Endothelial cell of umbilical vein (primary cell): ENCODE measurements around the gene ZP1. TPM values are rescaled to one million over a fixed set of nuclear protein-coding genes. Genes with fewer than 3 reads are reported as not detected.

Experiments
- BruUV-seq: library from RNA; stranded (reverse); fragments of 400-500 nt; replicated peaks from 2 replicates; lab custom pipeline; 2021; lab: Mats Ljungman, UMichigan
- CTCF ChIA-PET: fragments of 300-600, 350-600 bp; sonication (Branson Sonifier 250); formaldehyde crosslinking; loops from one replicate; lab custom pipeline; 2021; ENCODE audit warnings: antibody characterized with exemption, inconsistent platforms; lab: Charles Lee
- POLR2A ChIA-PET: fragments of 300-600, 350-600 bp; sonication (Branson Sonifier 250); formaldehyde crosslinking; loops from one replicate; lab custom pipeline; 2021; ENCODE audit warnings: antibody characterized with exemption, inconsistent platforms; lab: Charles Lee
- DNase-seq: peaks from one replicate; pipeline ENCODE4 v3.0.0-alpha.2; 2011; ENCODE audit warnings: low read depth, low spot score
- FAIRE-seq: peaks from 2 replicates; lab custom pipeline; 2011; peaks lifted over from hg19 to GRCh38; lab: Jason Lieb, UNC
- H2AFZ ChIP-seq: 2 replicates; pipeline ENCODE4 v1.6.0; 2012; ENCODE audit warnings: low read depth, low read length, control low read depth, inconsistent platforms
- H3K27ac ChIP-seq: 2 replicates; pipeline ENCODE4 v1.5.1; 2011; ENCODE audit warnings: low read depth, mild to moderate bottlenecking, control low read depth, low read length, moderate library complexity; ENCODE audit not compliant: insufficient read depth
- H3K27me3 ChIP-seq, 2 experiments: 2 replicates each; pipeline versions ENCODE4 v1.6.0 to v1.6.1; 2011; ENCODE audit warnings: low read length in 2 of 2, mixed read lengths in 1 of 2; ENCODE audit not compliant: control insufficient read depth in 2 of 2, insufficient read depth in 2 of 2
- H3K36me3 ChIP-seq, 2 experiments: 2 replicates in 1 of 2; 3 replicates in 1 of 2; pipeline ENCODE4 v1.5.1; 2011; ENCODE audit warnings: low read length in 2 of 2, mild to moderate bottlenecking in 1 of 2, moderate library complexity in 1 of 2; ENCODE audit not compliant: control insufficient read depth in 2 of 2, insufficient read depth in 2 of 2; ENCODE audit errors: extremely low read depth in 1 of 2
- H3K4me1 ChIP-seq: 3 replicates; pipeline ENCODE4 v1.5.1; 2011; ENCODE audit warnings: mild to moderate bottlenecking, low read length; ENCODE audit not compliant: control insufficient read depth, insufficient read depth; ENCODE audit errors: extremely low read depth
- H3K4me2 ChIP-seq: 2 replicates; pipeline ENCODE4 v1.6.1; 2011; ENCODE audit warnings: low read length, control low read depth, mixed read lengths; ENCODE audit not compliant: insufficient read depth
- H3K4me3 ChIP-seq, 3 experiments: fragments of 200-600 bp in 1 of 3; sonication (generic), shearing (Covaris generic) in 1 of 3; replicated peaks in 1 of 3; 2 replicates each; pipeline ENCODE4 v1.5.1; 2011 to 2016; ENCODE audit warnings: control low read depth in 3 of 3, low read length in 3 of 3, mild to moderate bottlenecking in 2 of 3, inconsistent platforms in 1 of 3, low read depth in 1 of 3, moderate library complexity in 1 of 3; ENCODE audit not compliant: insufficient read depth in 1 of 3
- H3K79me2 ChIP-seq: 2 replicates; pipeline ENCODE4 v1.6.0; 2012; ENCODE audit warnings: low read length, inconsistent platforms; ENCODE audit not compliant: control insufficient read depth, insufficient read depth
- H3K9ac ChIP-seq: replicated peaks from 2 replicates; pipeline ENCODE3; 2011; ENCODE audit warnings: low read length, control low read depth; ENCODE audit not compliant: insufficient read depth; ENCODE audit errors: extremely low read depth
- H3K9me1 ChIP-seq: replicated peaks from 3 replicates; pipeline ENCODE4 v1.6.0; 2011; ENCODE audit warnings: mild to moderate bottlenecking, low read length; ENCODE audit not compliant: control insufficient read depth, insufficient read depth; ENCODE audit errors: extremely low read depth
- H3K9me3 ChIP-seq: replicated peaks from 2 replicates; pipeline ENCODE4 v1.5.1; 2012; ENCODE audit warnings: low read length, inconsistent platforms; ENCODE audit not compliant: control insufficient read depth, insufficient read depth
- H4K20me1 ChIP-seq: replicated peaks from 2 replicates; pipeline ENCODE3; 2011; ENCODE audit warnings: mild to moderate bottlenecking, low read length; ENCODE audit not compliant: control insufficient read depth, insufficient read depth; ENCODE audit errors: extremely low read depth
- EZH2 ChIP-seq: IDR thresholded peaks from 2 replicates; pipeline ENCODE4 v1.6.1; 2012; ENCODE audit warnings: borderline replicate concordance, low read depth, mild to moderate bottlenecking, moderate library complexity, low read length, inconsistent platforms; ENCODE audit not compliant: severe bottlenecking
- FOS ChIP-seq: IDR thresholded peaks from 2 replicates; pipeline ENCODE4 v1.6.1; 2011; ENCODE audit warnings: mild to moderate bottlenecking, low read length, moderate library complexity, borderline replicate concordance; ENCODE audit not compliant: insufficient read depth
- GATA2 ChIP-seq: IDR thresholded peaks from 2 replicates; pipeline ENCODE4 v1.7.0; 2011; ENCODE audit warnings: low read depth, mild to moderate bottlenecking, moderate library complexity, mixed read lengths, low read length; ENCODE audit not compliant: insufficient read length, insufficient read depth
- JUN ChIP-seq: IDR thresholded peaks from 2 replicates; pipeline ENCODE4 v1.6.1; 2011; ENCODE audit warnings: borderline replicate concordance, low read depth; ENCODE audit not compliant: insufficient read length, insufficient read depth
- MAX ChIP-seq: IDR thresholded peaks from 2 replicates; pipeline ENCODE4 v1.6.1; 2011; ENCODE audit not compliant: insufficient read depth, insufficient read length
- MYC ChIP-seq: IDR thresholded peaks from one replicate; pipeline ENCODE4 v1.6.1; 2011; ENCODE audit warnings: mild to moderate bottlenecking, low read depth, low read length
- POLR2A ChIP-seq: IDR thresholded peaks from 2 replicates; pipeline ENCODE4 v1.6.1; 2012; ENCODE audit warnings: low read depth, mild to moderate bottlenecking, control low read depth, low read length
- POLR2AphosphoS5 ChIP-seq: IDR thresholded peaks from 2 replicates; pipeline ENCODE4 v1.6.1; 2012; ENCODE audit warnings: low read depth, mild to moderate bottlenecking, control low read depth, low read length, moderate library complexity; ENCODE audit not compliant: insufficient read depth
- dilution Hi-C: fragments of 300-500 bp; cut with MboI; formaldehyde crosslinking; loops from one replicate; pipeline ENCODE4 v1.15.0; 2019; ENCODE audit warnings: low sequenced_read_pairs; ENCODE audit not compliant: extremely low pct_ligation_motif_present
- intact Hi-C: fragments of 100-400 bp; cut with micrococcal nuclease; formaldehyde crosslinking; loops from one replicate; pipeline ENCODE4 v1.10.0; 2022
- polyA plus RNA-seq, 4 experiments: library from polyadenylated mRNA; depleted of rRNA in 3 of 4; stranded (reverse) in 3 of 4; unstranded in 1 of 4; fragments of >200 nt; gene quantifications; 2 replicates each; pipeline versions ENCODE4 v1.2.1 to v1.2.3, GENCODE V29; 2011 to 2012; ENCODE audit warnings: missing spikeins in 1 of 4
- total RNA-seq: library from RNA; stranded (reverse); gene quantifications from 2 replicates; pipeline ENCODE4 v1.2.3, GENCODE V29; 2021
- TF ChIP-seq, protein P1 (sequence below), 2 donors: IDR thresholded peaks; 1 replicate in 1 of 2; 2 replicates in 1 of 2; pipeline ENCODE4 v1.5.1; 2011; ENCODE audit warnings: low read length in 2 of 2, mild to moderate bottlenecking in 2 of 2, moderate library complexity in 2 of 2, control low read depth in 1 of 2, inconsistent platforms in 1 of 2, low read depth in 1 of 2; ENCODE audit not compliant: insufficient read depth in 1 of 2; ENCODE audit errors: extremely low read depth in 1 of 2

The ZP1 gene
- total and polyA plus RNA-seq, 2 donors (not counting 3 experiments of a cell fraction or from before 2014, with no cell fraction given) = not detected

- Histone ChIP-seq H3K4me2 (no peak overlapping the region), H3K9ac (no peak overlapping the region), H4K20me1 (no peaks in the 10 kb centered on the region), H3K9me3 (no peaks in the 10 kb centered on the region), H2AFZ (no peak overlapping the region), H3K79me2 (peaks cover 6% of the 10 kb centered on the region), H3K4me3 (no peak overlapping the region), H3K27me3 (no peaks in the 10 kb centered on the region), H3K27ac (no peak overlapping the region), H3K4me1 (no peaks in the 10 kb centered on the region), H3K9me1 (no peaks in the 10 kb centered on the region), H3K36me3 (peaks cover 0 to 24% of the 10 kb centered on the region in 2 experiments)
- ChIA-PET POLR2A (no interaction called here), CTCF (interaction anchor here (0.8 to 1.7 kb wide), 2 partner anchors 20 to 37 kb away, joined by 3 to 7 read pairs; no protein-coding TSS in a partner anchor)
- BruUV-seq = no TSS peak
- no peak for DNase-seq
- dilution Hi-C loops (no loop called here), intact Hi-C loops (no loop called here)
- no peak for FAIRE-seq
- no peak for TF ChIP-seq POLR2A
- TF ChIP-seq POLR2AphosphoS5 = no peak
Measured at GRCh38 chr11:60851327-60852104, 15.8 kb upstream of the ZP1 start.

GRCh38 chr11:60852117-60852981 is 15.0 kb upstream of the ZP1 start:
- no peaks in the 10 kb centered on the region for H4K20me1 ChIP-seq
- H3K9me1 ChIP-seq = no peaks in the 10 kb centered on the region
- no TSS peak for BruUV-seq
- dilution Hi-C loops (no loop called here), intact Hi-C loops (no loop called here)
- DNase-seq (no peak), FAIRE-seq (no peak)
- no peak overlapping the region for H3K4me3 ChIP-seq
- TF ChIP-seq JUN (no peak), POLR2A (no peak), EZH2 (no peak), FOS (no peak), POLR2AphosphoS5 (no peak), GATA2 (no peak), MYC (no peak), MAX (no peak)
- TF ChIP-seq, protein P1, sequence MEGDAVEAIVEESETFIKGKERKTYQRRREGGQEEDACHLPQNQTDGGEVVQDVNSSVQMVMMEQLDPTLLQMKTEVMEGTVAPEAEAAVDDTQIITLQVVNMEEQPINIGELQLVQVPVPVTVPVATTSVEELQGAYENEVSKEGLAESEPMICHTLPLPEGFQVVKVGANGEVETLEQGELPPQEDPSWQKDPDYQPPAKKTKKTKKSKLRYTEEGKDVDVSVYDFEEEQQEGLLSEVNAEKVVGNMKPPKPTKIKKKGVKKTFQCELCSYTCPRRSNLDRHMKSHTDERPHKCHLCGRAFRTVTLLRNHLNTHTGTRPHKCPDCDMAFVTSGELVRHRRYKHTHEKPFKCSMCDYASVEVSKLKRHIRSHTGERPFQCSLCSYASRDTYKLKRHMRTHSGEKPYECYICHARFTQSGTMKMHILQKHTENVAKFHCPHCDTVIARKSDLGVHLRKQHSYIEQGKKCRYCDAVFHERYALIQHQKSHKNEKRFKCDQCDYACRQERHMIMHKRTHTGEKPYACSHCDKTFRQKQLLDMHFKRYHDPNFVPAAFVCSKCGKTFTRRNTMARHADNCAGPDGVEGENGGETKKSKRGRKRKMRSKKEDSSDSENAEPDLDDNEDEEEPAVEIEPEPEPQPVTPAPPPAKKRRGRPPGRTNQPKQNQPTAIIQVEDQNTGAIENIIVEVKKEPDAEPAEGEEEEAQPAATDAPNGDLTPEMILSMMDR (IDR thresholded peaks at IDR 0.05; ENCODE audit: extremely low read depth in 1 of 2, insufficient read depth in 1 of 2, low read depth in 1 of 2, low read length in 2 of 2) = no peak
- CTCF ChIA-PET = interaction anchor here (0.8 to 0.9 kb wide), 2 partner anchors 21 to 47 kb away, joined by 3 to 4 read pairs; no protein-coding TSS in a partner anchor
- peaks cover 2% of the 10 kb centered on the region for H3K79me2 ChIP-seq
- no peaks in the 10 kb centered on the region for H3K27me3 ChIP-seq
- no peak overlapping the region for H3K9ac ChIP-seq
- no peak overlapping the region for H3K27ac ChIP-seq
- H3K9me3 ChIP-seq = no peaks in the 10 kb centered on the region
- no peak overlapping the region for H3K4me2 ChIP-seq
- peaks cover 0 to 24% of the 10 kb centered on the region in 2 experiments for H3K36me3 ChIP-seq
- no peaks in the 10 kb centered on the region for H3K4me1 ChIP-seq
- POLR2A ChIA-PET = no interaction called here
- no peak overlapping the region for H2AFZ ChIP-seq
